LoVo (cell line): Measurements from ENCODE around the gene VEGFC.

Experiments
- DNase-seq: peaks from one replicate; pipeline ENCODE4 v3.0.0-alpha.2; 2016; ENCODE audit warnings: low spot score

Gene VEGFC

DNA sequence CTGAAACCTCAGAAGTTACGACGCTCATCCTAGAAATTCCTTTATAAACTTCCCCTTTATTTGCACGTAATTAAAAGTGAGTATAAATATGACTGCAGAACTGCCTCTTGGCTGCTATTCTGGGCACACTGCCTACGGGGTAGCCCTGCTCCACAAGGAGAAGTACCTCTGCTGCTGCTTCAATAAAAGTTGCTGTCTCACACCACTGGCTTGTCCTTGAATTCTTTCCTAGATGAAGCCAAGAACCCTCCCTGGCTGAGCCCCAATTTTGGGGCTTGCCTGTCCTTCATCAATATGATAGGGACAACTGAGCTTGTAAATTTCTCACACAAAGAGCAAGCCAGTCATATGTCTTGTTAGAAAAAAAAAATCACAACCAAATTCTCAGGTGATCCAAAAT, 115.8 kb downstream of the VEGFC start:
- no peak for DNase-seq

- no peak for DNase-seq
Measured at GRCh38 chr4:176675810-176676209, 116.9 kb downstream of the VEGFC start.

DNA sequence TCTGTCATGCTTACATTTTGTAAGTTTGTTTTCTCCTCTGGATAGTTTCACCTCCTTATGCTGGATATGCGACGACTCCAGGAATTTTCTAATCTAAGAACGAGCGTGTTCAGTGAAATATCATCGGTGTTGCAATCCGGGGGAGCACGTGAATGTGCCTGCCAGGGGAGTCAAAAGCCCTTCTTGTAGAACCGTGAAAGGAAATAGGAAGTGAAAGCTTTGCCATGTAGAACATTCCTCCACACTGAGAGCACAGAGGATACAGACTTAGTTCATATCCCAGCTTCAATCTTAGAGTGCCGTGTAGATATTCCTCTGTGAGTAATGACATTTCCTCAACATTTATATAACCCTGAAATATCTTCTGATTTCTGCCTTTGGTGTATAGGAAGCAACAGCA, 121.2 kb downstream of the VEGFC start:
- DNase-seq, result no peak

- DNase-seq, result no peak
Measured at GRCh38 chr4:176668324-176668723, 124.4 kb downstream of the VEGFC start.

GRCh38 chr4:176664964-176665363, 127.8 kb downstream of the VEGFC start:
- no peak for DNase-seq

GRCh38 chr4:176660561-176660960, 132.2 kb downstream of the VEGFC start:
- no peak for DNase-seq

DNA sequence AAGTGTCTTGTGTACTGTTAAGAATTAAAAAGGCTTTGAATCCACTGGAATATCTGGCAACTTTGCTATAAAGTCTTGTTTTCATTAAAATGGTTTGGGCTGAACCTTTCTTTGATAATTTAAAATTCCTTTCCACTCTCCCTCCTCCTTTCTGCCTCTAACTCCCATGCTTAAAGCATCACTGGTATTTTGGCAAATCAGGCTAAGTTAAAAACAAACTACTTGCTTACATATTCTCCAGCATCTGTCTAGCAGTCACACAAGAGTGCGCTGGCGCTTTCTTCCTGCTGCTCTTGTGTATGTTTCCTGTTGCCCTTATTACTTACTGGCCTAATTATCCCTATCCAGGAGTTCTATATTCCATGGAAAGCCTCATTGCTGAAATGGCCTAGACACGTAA, 136.6 kb downstream of the VEGFC start:
- no peak for DNase-seq

DNA sequence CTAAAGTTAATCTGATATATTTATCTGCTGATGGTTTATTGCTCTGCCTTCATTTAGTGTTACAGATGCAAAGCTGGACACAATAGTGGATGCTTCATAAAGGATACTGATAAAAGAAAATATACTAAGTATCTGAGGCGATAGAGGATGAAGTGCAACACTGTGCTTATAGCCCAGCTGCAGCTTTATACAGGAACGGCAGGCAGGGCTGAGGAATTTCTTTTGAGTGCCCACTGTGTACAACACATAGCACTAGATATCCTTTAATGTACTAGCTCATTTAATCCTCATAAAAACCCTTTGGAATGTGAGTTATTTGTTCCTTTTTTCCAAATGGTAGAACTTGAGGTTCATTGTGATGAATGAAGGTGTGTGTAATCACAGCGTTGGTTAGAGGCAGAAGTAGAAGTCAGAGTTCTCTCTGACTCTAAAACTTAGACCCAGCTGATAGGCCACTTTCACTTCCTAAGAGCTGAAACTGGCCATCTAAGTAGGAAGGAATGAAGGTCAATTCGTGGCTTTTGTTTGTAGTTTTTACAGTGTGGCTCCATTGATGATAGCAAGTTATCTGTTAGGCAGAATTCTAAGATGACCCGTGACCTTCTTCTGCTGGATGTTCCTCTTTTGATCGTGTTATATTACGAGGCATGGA, 138.0 kb downstream of the VEGFC start:
- DNase-seq, result no peak

GRCh38 chr4:176653401-176654220, 139.1 kb downstream of the VEGFC start:
- no peak for DNase-seq

DNA sequence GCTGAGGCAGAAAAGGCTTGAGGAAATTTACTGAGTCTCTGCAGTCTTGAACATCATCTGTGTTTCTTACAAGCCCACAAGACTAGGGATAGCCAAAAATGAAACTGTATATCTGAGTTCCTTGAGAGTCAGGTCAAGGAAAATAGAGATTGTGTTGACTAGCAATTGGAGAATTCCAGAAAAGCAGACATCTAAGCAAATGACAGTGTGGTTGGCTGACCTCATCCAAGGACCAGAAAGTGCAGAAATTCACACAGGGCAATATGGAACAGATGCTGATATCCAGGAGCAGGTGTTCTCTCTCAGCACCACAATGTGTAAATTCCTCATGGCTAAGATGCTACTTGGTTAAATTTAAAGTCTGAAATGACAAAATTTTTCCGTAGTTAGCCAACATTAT, 146.4 kb downstream of the VEGFC start:
- DNase-seq, result no peak

DNA sequence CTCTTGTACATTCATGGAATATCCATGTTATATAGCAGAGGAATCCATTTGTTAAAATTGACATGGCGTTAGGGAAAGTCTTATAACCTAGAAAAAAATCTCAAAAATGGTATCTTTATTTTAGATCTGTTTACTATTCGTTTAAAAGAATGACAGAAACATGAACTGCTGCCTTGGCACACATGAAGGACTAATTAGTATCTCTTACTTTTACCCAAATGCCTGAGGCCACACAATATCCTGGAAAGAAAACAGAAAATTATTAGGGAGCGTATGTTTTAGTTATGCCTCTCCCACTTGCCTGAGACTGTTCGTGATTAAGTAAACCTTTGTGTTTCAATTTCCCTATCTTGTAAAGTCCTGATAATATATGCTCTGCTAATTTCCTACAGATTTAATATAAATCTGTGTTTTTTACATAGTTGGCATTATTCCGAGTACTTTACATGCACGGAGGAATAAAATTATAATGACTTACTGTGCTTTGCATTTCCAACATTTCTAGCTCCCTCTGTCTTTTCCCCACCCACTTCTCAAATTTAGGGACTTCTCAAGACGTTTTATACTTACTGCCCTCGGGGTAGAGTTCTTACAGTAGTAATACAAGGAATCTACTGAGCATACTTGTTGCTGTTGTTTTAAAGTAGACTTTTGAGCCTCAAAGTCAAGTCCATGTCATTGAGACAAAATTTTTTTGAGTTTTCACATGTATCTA, 147.3 kb downstream of the VEGFC start:
- no peak for DNase-seq

- no peak for DNase-seq
Measured at GRCh38 chr4:176642472-176642871, 150.2 kb downstream of the VEGFC start.

DNA sequence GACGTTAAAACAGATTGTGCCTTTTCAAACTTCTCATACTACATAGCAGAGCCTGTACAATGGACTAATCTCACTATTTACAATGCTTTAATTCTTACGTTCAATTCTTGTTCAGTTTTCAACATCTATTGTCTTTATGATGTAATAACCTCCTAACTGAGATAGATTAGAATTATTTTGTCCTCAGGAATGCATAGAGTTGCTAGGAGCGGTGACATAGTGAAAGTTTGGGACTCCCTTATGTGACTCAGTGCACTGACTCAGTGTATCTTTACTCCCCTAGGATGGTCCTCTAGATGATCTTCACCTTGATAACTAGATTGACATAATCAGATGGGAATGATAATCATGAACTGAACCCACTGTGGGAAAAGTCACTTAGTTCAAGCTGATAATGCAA, 151.5 kb downstream of the VEGFC start:
- DNase-seq, result no peak

DNA sequence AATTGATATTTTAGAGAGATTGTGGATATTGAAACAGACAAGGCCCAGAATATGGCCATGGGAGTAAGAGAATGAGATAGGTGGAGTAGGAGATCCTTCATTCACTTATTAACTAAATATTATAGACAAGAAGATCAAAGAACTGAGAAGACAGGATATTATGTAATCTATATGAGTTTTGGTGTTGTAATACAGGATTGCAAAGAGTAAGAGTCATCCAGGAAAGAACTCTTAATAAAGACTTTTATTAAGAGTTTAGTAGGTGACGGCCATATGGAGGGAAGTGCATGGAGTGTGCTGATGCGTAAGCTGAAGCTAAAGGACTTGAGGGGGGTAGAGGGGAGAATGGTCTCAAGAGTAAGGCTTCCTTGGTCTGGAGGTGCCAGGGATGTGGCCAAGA, 153.7 kb downstream of the VEGFC start:
- peak; percentile 14 for DNase-seq

- no peak for DNase-seq
Measured at GRCh38 chr4:176636292-176636691, 156.4 kb downstream of the VEGFC start.

GRCh38 chr4:176635372-176636261, 157.1 kb downstream of the VEGFC start:
- peak; percentile 49 for DNase-seq
